WTC11 (cell line): Measurements from ENCODE around the gene ANKRD33. TPM values are rescaled to one million over a fixed set of nuclear protein-coding genes. Genes with fewer than 3 reads are reported as not detected.
A peak's percentile ranks its signal among the peaks of the same experiment; 100 is the strongest.

Source experiments
- ATAC-seq: fragments of 200-7000 bp; cut with Tn5 transposase; 2 replicates; pipeline ENCODE4 v1.10.0; 2021; ENCODE audit warnings: mild to moderate bottlenecking, moderate library complexity
- Bru-seq: library from RNA; stranded (reverse); fragments of 400-500 nt; gene quantifications from one replicate; lab custom pipeline; 2021; lab: Mats Ljungman, UMichigan
- CTCF ChIA-PET: fragments of 300-600 bp; sonication (Branson Sonifier 250); formaldehyde crosslinking; loops from one replicate; lab custom pipeline; 2021; ENCODE audit warnings: antibody characterized with exemption; lab: Charles Lee
- POLR2A ChIA-PET: fragments of 350-600 bp; sonication (Branson Sonifier 250); formaldehyde crosslinking; loops from one replicate; lab custom pipeline; 2021; ENCODE audit warnings: antibody characterized with exemption; lab: Charles Lee
- DNase-seq: peaks from one replicate; pipeline ENCODE4 v3.0.0; 2021; ENCODE audit warnings: low spot score
- H3K27ac Mint-ChIP-seq: 2 replicates; pipeline ENCODE4 v1.8.0; 2021; ENCODE audit warnings: mixed read lengths
- H3K27me3 Mint-ChIP-seq: 2 replicates; pipeline ENCODE4 v1.8.0; 2021; ENCODE audit warnings: low read depth, mild to moderate bottlenecking, moderate library complexity, mixed read lengths
- H3K36me3 Mint-ChIP-seq: 2 replicates; pipeline ENCODE4 v1.8.0; 2021; ENCODE audit warnings: mixed read lengths
- H3K4me1 Mint-ChIP-seq: 2 replicates; pipeline ENCODE4 v1.8.0; 2022; ENCODE audit warnings: mixed read lengths
- H3K4me3 Mint-ChIP-seq: 2 replicates; pipeline ENCODE4 v1.8.0; 2021; ENCODE audit warnings: mild to moderate bottlenecking, moderate library complexity, mixed read lengths
- H3K9me3 Mint-ChIP-seq: 2 replicates; pipeline ENCODE4 v1.8.0; 2021; ENCODE audit warnings: mixed read lengths
- CBFB ChIP-seq: sonication (generic); formaldehyde crosslinking; IDR thresholded peaks from 2 replicates; pipeline ENCODE4 v1.8.1; 2022; ENCODE audit warnings: mild to moderate bottlenecking, low read depth, missing genetic modification reagents
- FOXP1 ChIP-seq: sonication (generic); formaldehyde crosslinking; IDR thresholded peaks from 2 replicates; pipeline ENCODE4 v1.8.0; 2022; ENCODE audit warnings: missing genetic modification reagents, mild to moderate bottlenecking, moderate library complexity, borderline replicate concordance
- GABPB1 ChIP-seq: sonication (generic); formaldehyde crosslinking; IDR thresholded peaks from 2 replicates; pipeline ENCODE4 v1.8.1; 2023; ENCODE audit warnings: mild to moderate bottlenecking, missing genetic modification reagents
- HMGA2 ChIP-seq: fragments of 250-450 bp; sonication (Bioruptor Pico); IDR thresholded peaks from 2 replicates; pipeline ENCODE4 v1.4.0; 2021; ENCODE audit warnings: mild to moderate bottlenecking, moderate library complexity
- IRF2 ChIP-seq: sonication (generic); formaldehyde crosslinking; IDR thresholded peaks from 2 replicates; pipeline ENCODE4 v1.8.0; 2022; ENCODE audit warnings: low read depth, missing genetic modification reagents, borderline replicate concordance
- JUN ChIP-seq: sonication (generic); formaldehyde crosslinking; IDR thresholded peaks from 2 replicates; pipeline ENCODE4 v1.8.0; 2023; ENCODE audit warnings: mild to moderate bottlenecking, missing genetic modification reagents
- MXD4 ChIP-seq: fragments of 250-450 bp; sonication (Bioruptor Pico); IDR thresholded peaks from 2 replicates; pipeline ENCODE4 v1.8.0; 2021; ENCODE audit warnings: mild to moderate bottlenecking, moderate library complexity, borderline replicate concordance
- NR2C2 ChIP-seq: sonication (generic); formaldehyde crosslinking; IDR thresholded peaks from 2 replicates; pipeline ENCODE4 v1.8.0; 2022; ENCODE audit warnings: mild to moderate bottlenecking, missing genetic modification reagents
- OVOL2 ChIP-seq: fragments of 250-450 bp; sonication (Bioruptor Pico); IDR thresholded peaks from 2 replicates; pipeline ENCODE4 v1.9.0; 2021; ENCODE audit warnings: mild to moderate bottlenecking, borderline replicate concordance
- PRRX2 ChIP-seq: fragments of 250-450 bp; sonication (Bioruptor Pico); IDR thresholded peaks from 2 replicates; pipeline ENCODE4 v1.8.0; 2021; ENCODE audit warnings: mild to moderate bottlenecking
- RORB ChIP-seq: fragments of 250-450 bp; sonication (Bioruptor Pico); IDR thresholded peaks from 2 replicates; pipeline ENCODE4 v1.9.0; 2021; ENCODE audit warnings: mild to moderate bottlenecking
- SMAD3 ChIP-seq: sonication (generic); formaldehyde crosslinking; IDR thresholded peaks from 2 replicates; pipeline ENCODE4 v1.8.0; 2022; ENCODE audit warnings: missing genetic modification reagents, mild to moderate bottlenecking, borderline replicate concordance
- SOX15 ChIP-seq: fragments of 250-450 bp; sonication (Bioruptor Pico); IDR thresholded peaks from 2 replicates; pipeline ENCODE4 v1.9.0; 2021; ENCODE audit warnings: mild to moderate bottlenecking
- SP1 ChIP-seq: sonication (generic); formaldehyde crosslinking; conservative IDR thresholded peaks from 2 replicates; pipeline ENCODE4 v1.8.1; 2022; ENCODE audit warnings: missing genetic modification reagents
- ZNF138 ChIP-seq: sonication (generic); formaldehyde crosslinking; conservative IDR thresholded peaks from 2 replicates; pipeline ENCODE4 v1.8.1; 2022; ENCODE audit warnings: mild to moderate bottlenecking, moderate library complexity, missing genetic modification reagents
- ZNF232 ChIP-seq: sonication (generic); formaldehyde crosslinking; IDR thresholded peaks from 2 replicates; pipeline ENCODE4 v1.8.0; 2022; ENCODE audit warnings: mild to moderate bottlenecking, missing genetic modification reagents
- ZNF416 ChIP-seq: fragments of 250-450 bp; sonication (Bioruptor Pico); IDR thresholded peaks from 2 replicates; pipeline ENCODE4 v1.9.0; 2021; ENCODE audit warnings: mild to moderate bottlenecking, inconsistent platforms
- ZNF423 ChIP-seq: fragments of 250-450 bp; sonication (Bioruptor Pico); IDR thresholded peaks from 2 replicates; pipeline ENCODE4 v2.1.2; 2022; ENCODE audit warnings: mild to moderate bottlenecking, moderate library complexity
- ZNF671 ChIP-seq: fragments of 250-450 bp; sonication (Bioruptor Pico); IDR thresholded peaks from 2 replicates; pipeline ENCODE4 v1.8.0; 2021; ENCODE audit warnings: mild to moderate bottlenecking
- long read RNA-seq, 3 experiments: library from RNA in 1 of 3; library from capped mRNA in 1 of 3; library from polyadenylated mRNA in 1 of 3; unstranded in 2 of 3; stranded (forward) in 1 of 3; transcript quantifications; one replicate each; pipeline ENCODE4 v2.0.0, GENCODE V29; 2021
- total RNA-seq: library from RNA; stranded (reverse); gene quantifications from 3 replicates; pipeline ENCODE4 v1.2.3, GENCODE V29; 2021
- TF ChIP-seq, protein P1 (sequence below): sonication (generic); formaldehyde crosslinking; IDR thresholded peaks from 2 replicates; pipeline ENCODE4 v1.8.1; 2022; ENCODE audit warnings: low read depth, mild to moderate bottlenecking, moderate library complexity, missing genetic modification reagents, borderline replicate concordance
- TF ChIP-seq, protein P2 (sequence below): fragments of 250-450 bp; sonication (Bioruptor Pico); IDR thresholded peaks from 2 replicates; pipeline ENCODE4 v1.9.0; 2021; ENCODE audit warnings: mild to moderate bottlenecking, borderline replicate concordance
- TF ChIP-seq, protein P3 (sequence below): sonication (generic); formaldehyde crosslinking; IDR thresholded peaks from 2 replicates; pipeline ENCODE4 v1.8.1; 2022; ENCODE audit warnings: missing genetic modification reagents, borderline replicate concordance

ANKRD33 gene, protein sequence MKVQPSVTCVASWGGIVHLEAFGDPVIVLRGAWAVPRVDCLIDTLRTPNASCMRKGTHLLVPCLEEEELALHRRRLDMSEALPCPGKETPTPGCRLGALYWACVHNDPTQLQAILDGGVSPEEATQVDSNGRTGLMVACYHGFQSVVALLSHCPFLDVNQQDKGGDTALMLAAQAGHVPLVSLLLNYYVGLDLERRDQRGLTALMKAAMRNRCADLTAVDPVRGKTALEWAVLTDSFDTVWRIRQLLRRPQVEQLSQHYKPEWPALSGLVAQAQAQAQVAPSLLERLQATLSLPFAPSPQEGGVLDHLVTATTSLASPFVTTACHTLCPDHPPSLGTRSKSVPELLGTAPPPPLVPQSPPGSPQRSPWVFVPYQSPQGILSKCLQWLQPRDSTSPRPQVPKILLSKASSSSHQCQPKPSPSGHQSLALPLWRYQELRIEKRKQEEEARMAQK
- 1.7 to 2.3 TPM (median 2.0 TPM) in 3 replicates for total RNA-seq
- percentile 36 among the genes with signal in this experiment for Bru-seq, nascent RNA
- long read RNA-seq, experiment 1, partial matches to known transcripts, result 1 of 6 reads
- long read RNA-seq, experiment 1, other reads (novel, unspliced or antisense), result 3 of 6 reads
- long read RNA-seq, experiment 2, result 0 reads
- long read RNA-seq, experiment 3, result 0 reads

DNA sequence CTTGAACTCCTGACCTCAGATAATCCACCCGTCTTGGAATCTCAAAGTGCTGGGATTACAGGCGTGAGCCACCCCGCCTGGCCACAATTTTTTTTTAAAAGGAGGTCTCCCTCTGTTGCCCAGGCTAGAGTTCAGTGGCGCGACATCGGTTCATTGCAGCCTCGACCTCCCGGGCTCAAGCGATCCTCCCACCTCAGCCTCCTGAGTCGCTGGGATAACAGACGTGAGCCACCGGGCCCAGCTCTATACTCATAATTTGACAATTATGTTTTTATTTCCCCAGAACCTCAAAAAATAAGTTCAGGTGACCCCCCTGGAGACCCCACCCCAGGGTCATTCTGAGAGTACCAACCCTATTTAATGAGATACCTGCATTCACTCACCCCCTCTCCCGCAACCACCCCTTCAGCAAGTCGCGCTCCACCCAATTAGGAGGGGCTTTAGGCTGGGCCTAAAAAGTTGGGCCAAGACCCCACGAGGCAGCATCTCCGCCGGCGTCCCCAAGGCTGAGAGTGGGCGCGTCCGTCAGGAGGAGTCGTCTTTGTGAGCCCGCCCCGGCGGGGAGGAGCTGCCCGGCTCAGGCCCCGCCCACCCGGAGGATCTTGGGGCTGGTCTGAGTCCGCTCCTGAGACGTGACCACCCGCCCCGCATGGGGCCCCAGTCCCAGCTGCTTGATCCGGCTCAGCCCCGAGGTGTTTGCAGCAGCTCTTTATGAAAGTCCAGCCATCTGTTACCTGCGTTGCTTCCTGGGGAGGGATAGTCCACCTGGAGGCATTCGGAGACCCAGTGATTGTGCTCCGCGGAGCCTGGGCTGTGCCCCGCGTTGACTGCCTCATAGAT, at the start of gene ANKRD33:
Gene ANKRD33 (plus strand): TSS at position 628 of the 840 bp plus-strand sequence. CDS start 84 bp downstream, at position 712.
- POLR2A ChIA-PET, result interaction anchor here (1.6 kb wide), 1 partner anchor 18 kb away, joined by 4 read pairs; no protein-coding TSS in a partner anchor
- no peaks in the 10 kb centered on the region for H3K36me3 Mint-ChIP-seq
- CTCF ChIA-PET, result interaction anchor here (0.5 to 4.9 kb wide), 17 partner anchors 12 to 566 kb away, joined by 3 to 57 read pairs (median 6); partner anchors contain the start of gene SLC4A8
- DNase-seq, result peak; percentile 91
- H3K4me1 Mint-ChIP-seq, result peaks cover 25% of the 10 kb centered on the region
- peak within 1 kb of the TSS; percentile 75 for H3K4me3 Mint-ChIP-seq
- H3K27me3 Mint-ChIP-seq, result peaks cover 14% of the 10 kb centered on the region
- H3K9me3 Mint-ChIP-seq, result peaks cover 6% of the 10 kb centered on the region
- H3K27ac Mint-ChIP-seq, result no peak within 1 kb of the TSS
- TF ChIP-seq JUN (CRISPR knock-in tag), result no peak
- TF ChIP-seq ZNF416 (CRISPR knock-in tag), result no peak
- TF ChIP-seq SP1 (CRISPR knock-in tag), result 0 out of 2 replicates have a peak, but pooled peaks have one; percentile 17
- TF ChIP-seq RORB (CRISPR knock-in tag), result no peak
- no peak for TF ChIP-seq PRRX2 (CRISPR knock-in tag)
- ATAC-seq, result peak; percentile 94

- H3K36me3 Mint-ChIP-seq, result no peaks in the 10 kb centered on the region
- ATAC-seq (no peak), DNase-seq (no peak)
- no peak overlapping the region for H3K4me3 Mint-ChIP-seq
- H3K27me3 Mint-ChIP-seq, result peaks cover 3% of the 10 kb centered on the region; the same call in 1 of the 2 replicates
- H3K4me1 Mint-ChIP-seq, result peaks cover 48% of the 10 kb centered on the region
- TF ChIP-seq SMAD3 (CRISPR knock-in tag), result no peak
- no peak for TF ChIP-seq MXD4 (CRISPR knock-in tag)
- no peak for TF ChIP-seq ZNF232
- TF ChIP-seq NR2C2, result no peak
- TF ChIP-seq GABPB1, result no peak
- TF ChIP-seq SP1 (CRISPR knock-in tag), result no peak
- TF ChIP-seq ZNF138 (CRISPR knock-in tag), result no peak
- TF ChIP-seq, protein P1, sequence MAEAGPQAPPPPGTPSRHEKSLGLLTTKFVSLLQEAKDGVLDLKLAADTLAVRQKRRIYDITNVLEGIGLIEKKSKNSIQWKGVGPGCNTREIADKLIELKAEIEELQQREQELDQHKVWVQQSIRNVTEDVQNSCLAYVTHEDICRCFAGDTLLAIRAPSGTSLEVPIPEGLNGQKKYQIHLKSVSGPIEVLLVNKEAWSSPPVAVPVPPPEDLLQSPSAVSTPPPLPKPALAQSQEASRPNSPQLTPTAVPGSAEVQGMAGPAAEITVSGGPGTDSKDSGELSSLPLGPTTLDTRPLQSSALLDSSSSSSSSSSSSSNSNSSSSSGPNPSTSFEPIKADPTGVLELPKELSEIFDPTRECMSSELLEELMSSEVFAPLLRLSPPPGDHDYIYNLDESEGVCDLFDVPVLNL (CRISPR knock-in tag), result no peak
- TF ChIP-seq SOX15 (CRISPR knock-in tag), result no peak
- TF ChIP-seq OVOL2, result no peak
- TF ChIP-seq, protein P2, sequence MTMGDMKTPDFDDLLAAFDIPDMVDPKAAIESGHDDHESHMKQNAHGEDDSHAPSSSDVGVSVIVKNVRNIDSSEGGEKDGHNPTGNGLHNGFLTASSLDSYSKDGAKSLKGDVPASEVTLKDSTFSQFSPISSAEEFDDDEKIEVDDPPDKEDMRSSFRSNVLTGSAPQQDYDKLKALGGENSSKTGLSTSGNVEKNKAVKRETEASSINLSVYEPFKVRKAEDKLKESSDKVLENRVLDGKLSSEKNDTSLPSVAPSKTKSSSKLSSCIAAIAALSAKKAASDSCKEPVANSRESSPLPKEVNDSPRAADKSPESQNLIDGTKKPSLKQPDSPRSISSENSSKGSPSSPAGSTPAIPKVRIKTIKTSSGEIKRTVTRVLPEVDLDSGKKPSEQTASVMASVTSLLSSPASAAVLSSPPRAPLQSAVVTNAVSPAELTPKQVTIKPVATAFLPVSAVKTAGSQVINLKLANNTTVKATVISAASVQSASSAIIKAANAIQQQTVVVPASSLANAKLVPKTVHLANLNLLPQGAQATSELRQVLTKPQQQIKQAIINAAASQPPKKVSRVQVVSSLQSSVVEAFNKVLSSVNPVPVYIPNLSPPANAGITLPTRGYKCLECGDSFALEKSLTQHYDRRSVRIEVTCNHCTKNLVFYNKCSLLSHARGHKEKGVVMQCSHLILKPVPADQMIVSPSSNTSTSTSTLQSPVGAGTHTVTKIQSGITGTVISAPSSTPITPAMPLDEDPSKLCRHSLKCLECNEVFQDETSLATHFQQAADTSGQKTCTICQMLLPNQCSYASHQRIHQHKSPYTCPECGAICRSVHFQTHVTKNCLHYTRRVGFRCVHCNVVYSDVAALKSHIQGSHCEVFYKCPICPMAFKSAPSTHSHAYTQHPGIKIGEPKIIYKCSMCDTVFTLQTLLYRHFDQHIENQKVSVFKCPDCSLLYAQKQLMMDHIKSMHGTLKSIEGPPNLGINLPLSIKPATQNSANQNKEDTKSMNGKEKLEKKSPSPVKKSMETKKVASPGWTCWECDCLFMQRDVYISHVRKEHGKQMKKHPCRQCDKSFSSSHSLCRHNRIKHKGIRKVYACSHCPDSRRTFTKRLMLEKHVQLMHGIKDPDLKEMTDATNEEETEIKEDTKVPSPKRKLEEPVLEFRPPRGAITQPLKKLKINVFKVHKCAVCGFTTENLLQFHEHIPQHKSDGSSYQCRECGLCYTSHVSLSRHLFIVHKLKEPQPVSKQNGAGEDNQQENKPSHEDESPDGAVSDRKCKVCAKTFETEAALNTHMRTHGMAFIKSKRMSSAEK (CRISPR knock-in tag), result no peak
- TF ChIP-seq ZNF671 (CRISPR knock-in tag), result no peak
- TF ChIP-seq ZNF416 (CRISPR knock-in tag), result no peak
- TF ChIP-seq IRF2 (CRISPR knock-in tag), result no peak
- TF ChIP-seq, protein P3, sequence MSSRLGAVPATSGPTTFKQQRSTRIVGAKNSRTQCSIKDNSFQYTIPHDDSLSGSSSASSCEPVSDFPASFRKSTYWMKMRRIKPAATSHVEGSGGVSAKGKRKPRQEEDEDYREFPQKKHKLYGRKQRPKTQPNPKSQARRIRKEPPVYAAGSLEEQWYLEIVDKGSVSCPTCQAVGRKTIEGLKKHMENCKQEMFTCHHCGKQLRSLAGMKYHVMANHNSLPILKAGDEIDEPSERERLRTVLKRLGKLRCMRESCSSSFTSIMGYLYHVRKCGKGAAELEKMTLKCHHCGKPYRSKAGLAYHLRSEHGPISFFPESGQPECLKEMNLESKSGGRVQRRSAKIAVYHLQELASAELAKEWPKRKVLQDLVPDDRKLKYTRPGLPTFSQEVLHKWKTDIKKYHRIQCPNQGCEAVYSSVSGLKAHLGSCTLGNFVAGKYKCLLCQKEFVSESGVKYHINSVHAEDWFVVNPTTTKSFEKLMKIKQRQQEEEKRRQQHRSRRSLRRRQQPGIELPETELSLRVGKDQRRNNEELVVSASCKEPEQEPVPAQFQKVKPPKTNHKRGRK (CRISPR knock-in tag), result no peak
- no peak for TF ChIP-seq HMGA2
- no peak for TF ChIP-seq FOXP1 (CRISPR knock-in tag)
- TF ChIP-seq ZNF423 (CRISPR knock-in tag), result no peak
- TF ChIP-seq CBFB (CRISPR knock-in tag), result no peak
- H3K9me3 Mint-ChIP-seq, result peaks cover 1% of the 10 kb centered on the region; the same call in 1 of the 2 replicates
- ChIA-PET CTCF (interaction anchor here (0.6 to 4.7 kb wide), 7 partner anchors 10 to 51 kb away, joined by 3 to 32 read pairs (median 6); no protein-coding TSS in a partner anchor), POLR2A (interaction anchor here (0.5 kb wide), 1 partner anchor 1359 kb away, joined by 3 read pairs; no protein-coding TSS in a partner anchor)
- no peak overlapping the region for H3K27ac Mint-ChIP-seq
These were observed 49.1 kb upstream of the ANKRD33 start for GRCh38 chr12:51838762-51839161.
